ENCODE data around the gene CHST6.

Gene CHST6

DNA sequence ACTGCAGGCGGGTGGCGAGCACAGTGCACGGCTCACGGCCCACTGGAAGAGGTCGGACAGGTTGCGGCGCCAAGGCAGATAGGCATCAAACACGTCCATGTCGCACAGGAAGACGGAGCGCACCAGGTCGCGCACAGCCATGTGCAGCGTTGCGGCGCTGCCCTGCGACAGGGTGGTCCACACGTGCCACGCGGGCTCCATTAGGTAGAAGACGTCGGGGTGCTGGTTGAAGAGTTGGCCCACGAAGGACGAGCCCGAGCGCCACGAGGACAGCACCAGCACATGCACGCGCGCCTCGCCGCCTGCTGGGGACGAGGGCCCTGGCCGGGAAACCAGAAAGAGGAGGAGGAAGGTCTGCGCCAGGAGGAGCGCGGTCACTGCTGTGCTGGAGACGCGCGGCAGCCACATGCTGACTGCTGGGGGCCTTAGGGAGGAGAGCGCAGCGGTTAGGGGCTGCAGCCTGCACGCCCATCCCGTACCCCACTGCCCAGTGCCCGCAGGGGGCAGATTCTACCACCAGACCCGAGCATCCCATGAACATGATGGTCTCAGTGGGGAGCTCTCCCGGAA is 15.7 kb downstream of the CHST6 start:
- TF ChIP-seq, protein P1, sequence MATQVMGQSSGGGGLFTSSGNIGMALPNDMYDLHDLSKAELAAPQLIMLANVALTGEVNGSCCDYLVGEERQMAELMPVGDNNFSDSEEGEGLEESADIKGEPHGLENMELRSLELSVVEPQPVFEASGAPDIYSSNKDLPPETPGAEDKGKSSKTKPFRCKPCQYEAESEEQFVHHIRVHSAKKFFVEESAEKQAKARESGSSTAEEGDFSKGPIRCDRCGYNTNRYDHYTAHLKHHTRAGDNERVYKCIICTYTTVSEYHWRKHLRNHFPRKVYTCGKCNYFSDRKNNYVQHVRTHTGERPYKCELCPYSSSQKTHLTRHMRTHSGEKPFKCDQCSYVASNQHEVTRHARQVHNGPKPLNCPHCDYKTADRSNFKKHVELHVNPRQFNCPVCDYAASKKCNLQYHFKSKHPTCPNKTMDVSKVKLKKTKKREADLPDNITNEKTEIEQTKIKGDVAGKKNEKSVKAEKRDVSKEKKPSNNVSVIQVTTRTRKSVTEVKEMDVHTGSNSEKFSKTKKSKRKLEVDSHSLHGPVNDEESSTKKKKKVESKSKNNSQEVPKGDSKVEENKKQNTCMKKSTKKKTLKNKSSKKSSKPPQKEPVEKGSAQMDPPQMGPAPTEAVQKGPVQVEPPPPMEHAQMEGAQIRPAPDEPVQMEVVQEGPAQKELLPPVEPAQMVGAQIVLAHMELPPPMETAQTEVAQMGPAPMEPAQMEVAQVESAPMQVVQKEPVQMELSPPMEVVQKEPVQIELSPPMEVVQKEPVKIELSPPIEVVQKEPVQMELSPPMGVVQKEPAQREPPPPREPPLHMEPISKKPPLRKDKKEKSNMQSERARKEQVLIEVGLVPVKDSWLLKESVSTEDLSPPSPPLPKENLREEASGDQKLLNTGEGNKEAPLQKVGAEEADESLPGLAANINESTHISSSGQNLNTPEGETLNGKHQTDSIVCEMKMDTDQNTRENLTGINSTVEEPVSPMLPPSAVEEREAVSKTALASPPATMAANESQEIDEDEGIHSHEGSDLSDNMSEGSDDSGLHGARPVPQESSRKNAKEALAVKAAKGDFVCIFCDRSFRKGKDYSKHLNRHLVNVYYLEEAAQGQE (IDR thresholded peaks at IDR 0.05; ENCODE audit: insufficient read depth in 1 of 2, low read depth in 2 of 2, low read length in 2 of 2), result no peak
- TF ChIP-seq SIN3A (IDR thresholded peaks at IDR 0.05; ENCODE audit: borderline replicate concordance, insufficient read depth, low read length), result no peak
- TF ChIP-seq POLR2AphosphoS5 (IDR thresholded peaks at IDR 0.05; ENCODE audit: low read depth, low read length), result no peak
- no peak for TF ChIP-seq TAF1 (IDR thresholded peaks at IDR 0.05; ENCODE audit: borderline replicate concordance, insufficient read depth, low read length)
- no peak for TF ChIP-seq FOXP2 (optimal IDR thresholded peaks at IDR 0.05; ENCODE audit: borderline replicate concordance, extremely low read depth, extremely low read length, insufficient read depth)

GRCh38 chr16:75478480-75479345 is 16.5 kb downstream of the CHST6 start:
- TF ChIP-seq TAF1 (IDR thresholded peaks at IDR 0.05; ENCODE audit: borderline replicate concordance, insufficient read depth, low read length) (no peak), POLR2AphosphoS5 (IDR thresholded peaks at IDR 0.05; ENCODE audit: low read depth, low read length) (no peak), SIN3A (IDR thresholded peaks at IDR 0.05; ENCODE audit: borderline replicate concordance, insufficient read depth, low read length) (no peak), FOXP2 (optimal IDR thresholded peaks at IDR 0.05; ENCODE audit: borderline replicate concordance, extremely low read depth, extremely low read length, insufficient read depth) (no peak)
- TF ChIP-seq, protein P1 (IDR thresholded peaks at IDR 0.05; ENCODE audit: insufficient read depth in 1 of 2, low read depth in 2 of 2, low read length in 2 of 2), result no peak

DNA sequence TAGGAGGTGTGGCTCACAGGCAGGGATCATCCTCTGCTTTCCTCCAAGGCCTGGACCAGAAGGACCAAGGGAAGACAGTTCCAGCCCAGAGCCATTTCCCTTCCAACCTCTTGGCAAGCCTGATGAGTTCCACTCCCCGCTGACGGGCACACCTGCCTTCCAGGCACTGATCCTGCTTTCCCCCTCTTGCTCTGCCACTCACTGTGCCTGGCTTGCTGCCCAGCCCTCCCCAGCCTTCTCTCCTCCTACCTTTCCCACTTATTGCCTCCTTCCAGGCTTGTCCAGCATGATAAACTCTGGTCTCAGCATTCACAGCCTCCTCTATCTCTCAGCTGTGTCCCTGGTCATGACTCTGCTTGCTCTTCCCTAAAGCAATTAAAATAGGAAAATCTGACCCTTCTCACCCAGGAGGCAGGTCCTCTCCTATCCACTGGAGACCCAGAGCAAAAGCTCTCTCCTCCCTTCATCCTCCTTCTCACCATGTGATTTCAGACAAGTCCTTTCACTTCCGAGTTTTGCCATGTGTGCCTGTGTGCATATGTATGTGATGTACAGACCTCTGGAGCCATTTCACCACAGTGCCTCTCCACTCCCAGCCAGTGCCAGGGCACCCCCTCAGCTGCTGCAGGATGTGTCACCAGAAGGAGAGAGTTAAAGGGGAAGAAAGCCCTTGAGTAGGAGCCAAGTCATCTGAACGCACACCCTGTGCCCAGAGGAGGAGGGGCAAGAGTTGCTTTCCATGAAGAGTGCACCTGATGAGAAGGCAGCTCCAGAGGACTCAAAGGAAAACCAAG is 17.4 kb downstream of the CHST6 start:
- TF ChIP-seq, protein P1 (IDR thresholded peaks at IDR 0.05; ENCODE audit: insufficient read depth in 1 of 2, low read depth in 2 of 2, low read length in 2 of 2), result no peak
- TF ChIP-seq POLR2AphosphoS5 (IDR thresholded peaks at IDR 0.05; ENCODE audit: low read depth, low read length), result no peak
- no peak for TF ChIP-seq SIN3A (IDR thresholded peaks at IDR 0.05; ENCODE audit: borderline replicate concordance, insufficient read depth, low read length)
- no peak for TF ChIP-seq TAF1 (IDR thresholded peaks at IDR 0.05; ENCODE audit: borderline replicate concordance, insufficient read depth, low read length)
- no peak for TF ChIP-seq FOXP2 (optimal IDR thresholded peaks at IDR 0.05; ENCODE audit: borderline replicate concordance, extremely low read depth, extremely low read length, insufficient read depth)

- TF ChIP-seq SIN3A (IDR thresholded peaks at IDR 0.05; ENCODE audit: borderline replicate concordance, insufficient read depth, low read length), result no peak
- TF ChIP-seq TAF1 (IDR thresholded peaks at IDR 0.05; ENCODE audit: borderline replicate concordance, insufficient read depth, low read length), result no peak
- TF ChIP-seq FOXP2 (optimal IDR thresholded peaks at IDR 0.05; ENCODE audit: borderline replicate concordance, extremely low read depth, extremely low read length, insufficient read depth), result no peak
- TF ChIP-seq, protein P1 (IDR thresholded peaks at IDR 0.05; ENCODE audit: insufficient read depth in 1 of 2, low read depth in 2 of 2, low read length in 2 of 2), result no peak
Measured at GRCh38 chr16:75476817-75477216, 18.4 kb downstream of the CHST6 start.

Data from PFSK-1 (cell line).